Measurements from ENCODE around the gene COX7B.
"Not testable (repeated sequence)": the region's sequence is repeated elsewhere in the genome, so short reads cannot be mapped to it uniquely, and the experiment has no call there.

Gene COX7B

DNA sequence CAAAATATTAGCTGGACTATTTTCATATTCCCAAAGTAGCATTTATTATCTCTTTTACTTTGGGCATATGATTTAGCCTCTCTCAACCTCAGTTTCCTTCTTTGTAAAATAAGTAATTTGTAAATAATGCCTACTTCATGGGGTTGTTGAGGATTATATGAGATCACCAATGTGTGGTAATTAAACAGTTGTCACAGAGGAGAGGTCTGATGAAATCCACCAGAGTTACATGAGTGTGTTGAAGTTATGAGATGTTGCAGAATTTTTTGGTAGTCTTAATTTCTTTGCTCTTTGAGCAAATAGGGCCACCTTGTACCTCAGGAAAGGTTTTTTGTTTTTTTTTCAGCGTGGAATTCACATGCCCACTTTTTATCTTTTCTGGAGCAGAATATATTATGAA, 1.4 kb downstream of the COX7B start:
- no peak for DNase-seq (ENCODE audit: low read depth)
- H3K4me3 ChIP-seq (ENCODE audit: control insufficient read depth, low read depth, low read length), result peak overlapping the region; percentile 49; the same call in 1 of the 2 replicates
- TF ChIP-seq, protein P1, sequence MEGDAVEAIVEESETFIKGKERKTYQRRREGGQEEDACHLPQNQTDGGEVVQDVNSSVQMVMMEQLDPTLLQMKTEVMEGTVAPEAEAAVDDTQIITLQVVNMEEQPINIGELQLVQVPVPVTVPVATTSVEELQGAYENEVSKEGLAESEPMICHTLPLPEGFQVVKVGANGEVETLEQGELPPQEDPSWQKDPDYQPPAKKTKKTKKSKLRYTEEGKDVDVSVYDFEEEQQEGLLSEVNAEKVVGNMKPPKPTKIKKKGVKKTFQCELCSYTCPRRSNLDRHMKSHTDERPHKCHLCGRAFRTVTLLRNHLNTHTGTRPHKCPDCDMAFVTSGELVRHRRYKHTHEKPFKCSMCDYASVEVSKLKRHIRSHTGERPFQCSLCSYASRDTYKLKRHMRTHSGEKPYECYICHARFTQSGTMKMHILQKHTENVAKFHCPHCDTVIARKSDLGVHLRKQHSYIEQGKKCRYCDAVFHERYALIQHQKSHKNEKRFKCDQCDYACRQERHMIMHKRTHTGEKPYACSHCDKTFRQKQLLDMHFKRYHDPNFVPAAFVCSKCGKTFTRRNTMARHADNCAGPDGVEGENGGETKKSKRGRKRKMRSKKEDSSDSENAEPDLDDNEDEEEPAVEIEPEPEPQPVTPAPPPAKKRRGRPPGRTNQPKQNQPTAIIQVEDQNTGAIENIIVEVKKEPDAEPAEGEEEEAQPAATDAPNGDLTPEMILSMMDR (IDR thresholded peaks at IDR 0.05; ENCODE audit: control insufficient read depth, insufficient read depth, low read depth, low read length, missing control alignments), result no peak

DNA sequence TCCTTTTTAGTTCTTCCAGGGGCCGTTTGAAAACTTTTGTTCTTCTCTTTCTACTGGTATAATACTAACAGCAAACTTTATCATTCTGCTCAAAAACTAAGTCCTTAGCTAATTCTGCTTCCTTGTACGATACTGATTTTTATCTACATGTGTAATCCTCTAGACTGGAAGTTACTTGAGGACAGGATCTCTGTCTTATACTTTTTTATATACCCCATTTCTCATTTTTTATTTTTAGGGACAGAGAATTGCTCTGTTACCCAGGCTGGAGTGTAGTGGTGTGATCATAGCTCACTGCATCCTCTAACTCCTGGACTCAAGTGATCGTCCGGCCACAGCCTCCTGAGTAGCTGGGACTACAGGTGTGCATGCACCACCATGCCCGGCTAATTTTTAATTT, 2.2 kb downstream of the COX7B start:
- DNase-seq (ENCODE audit: low read depth), result no peak
- H3K4me3 ChIP-seq (ENCODE audit: control insufficient read depth, low read depth, low read length), result no peak overlapping the region
- TF ChIP-seq, protein P1 (IDR thresholded peaks at IDR 0.05; ENCODE audit: control insufficient read depth, insufficient read depth, low read depth, low read length, missing control alignments), result no peak

DNA sequence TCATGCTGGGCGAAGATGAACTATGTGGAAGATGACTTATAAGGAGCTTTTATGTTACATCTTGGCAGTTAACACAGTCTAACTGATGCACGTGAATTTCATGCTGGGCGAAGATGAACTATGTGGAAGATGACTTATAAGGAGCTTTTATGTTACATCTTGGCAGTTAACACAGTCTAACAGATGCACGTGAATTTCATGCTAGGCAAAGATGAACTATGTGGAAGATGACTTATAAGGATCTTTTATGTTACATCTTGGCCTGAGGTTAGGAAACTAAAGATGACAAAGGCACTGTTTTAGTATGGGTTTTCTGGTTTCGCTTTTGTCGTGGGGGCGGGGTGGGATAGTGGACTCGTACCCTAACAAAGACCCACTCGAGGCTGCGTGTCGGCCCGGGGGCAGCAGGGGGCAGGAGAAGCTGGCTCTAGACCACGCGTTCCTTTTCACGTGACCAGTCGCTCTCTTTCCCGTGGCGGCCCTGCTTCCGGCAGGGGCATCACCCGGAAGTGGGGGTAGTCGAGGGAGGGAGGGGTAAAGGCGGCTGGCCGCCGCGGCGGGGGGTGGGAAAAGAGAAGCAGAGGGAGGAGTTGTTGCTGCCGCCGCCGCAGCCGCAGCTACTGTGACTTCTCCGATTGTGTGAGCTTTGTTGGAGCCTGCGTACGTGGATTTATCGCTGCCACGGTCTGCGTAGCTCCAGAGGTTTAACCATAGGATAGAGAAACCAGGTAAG, 11.0 kb downstream of the COX7B start, which contains the start of gene ATP7A:
Gene ATP7A, plus strand, starts transcription at position 586 of the 733 bp plus-strand sequence. CDS start 60,949 bp downstream, outside the sequence.
- peak within 1 kb of the TSS; percentile 55 for H3K4me3 ChIP-seq (ENCODE audit: control insufficient read depth, low read depth, low read length)
- TF ChIP-seq, protein P1 (IDR thresholded peaks at IDR 0.05; ENCODE audit: control insufficient read depth, insufficient read depth, low read depth, low read length, missing control alignments), result peak; percentile 51
- DNase-seq (ENCODE audit: low read depth), result peak; percentile 45

DNA sequence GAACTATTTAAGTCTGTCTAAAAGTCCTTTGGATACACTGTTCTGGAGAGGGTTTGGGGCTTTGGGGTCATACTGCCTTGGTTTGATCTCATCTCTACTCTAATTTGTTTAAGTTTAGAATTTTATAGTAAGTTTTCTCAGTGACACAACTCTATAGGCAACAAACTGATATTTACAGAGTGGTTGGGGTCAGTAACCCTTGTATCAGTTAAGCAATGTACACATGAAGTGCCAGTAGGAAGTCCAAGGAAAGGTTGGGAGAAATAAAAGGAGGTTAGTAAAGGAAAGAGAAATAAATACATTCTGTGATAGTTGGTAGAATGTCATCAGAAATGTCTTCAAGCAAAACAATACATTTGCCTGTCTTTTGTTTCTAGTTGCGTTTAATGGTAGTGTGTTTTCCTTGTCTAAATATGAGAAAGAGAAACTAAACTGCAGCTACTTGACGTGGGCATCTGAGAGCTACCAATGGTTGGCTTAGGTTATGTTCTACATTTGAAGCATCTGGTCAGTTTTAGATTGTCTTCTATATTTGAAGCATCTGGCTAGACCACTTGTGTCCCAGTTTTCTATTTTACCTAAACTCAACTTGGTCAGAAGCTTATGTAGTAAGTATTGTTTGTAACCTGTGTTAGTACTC, 18.1 kb downstream of the COX7B start:
- TF ChIP-seq, protein P1 (IDR thresholded peaks at IDR 0.05; ENCODE audit: control insufficient read depth, insufficient read depth, low read depth, low read length, missing control alignments), result no peak
- DNase-seq (ENCODE audit: low read depth), result no peak
- H3K4me3 ChIP-seq (ENCODE audit: control insufficient read depth, low read depth, low read length), result no peak overlapping the region

DNA sequence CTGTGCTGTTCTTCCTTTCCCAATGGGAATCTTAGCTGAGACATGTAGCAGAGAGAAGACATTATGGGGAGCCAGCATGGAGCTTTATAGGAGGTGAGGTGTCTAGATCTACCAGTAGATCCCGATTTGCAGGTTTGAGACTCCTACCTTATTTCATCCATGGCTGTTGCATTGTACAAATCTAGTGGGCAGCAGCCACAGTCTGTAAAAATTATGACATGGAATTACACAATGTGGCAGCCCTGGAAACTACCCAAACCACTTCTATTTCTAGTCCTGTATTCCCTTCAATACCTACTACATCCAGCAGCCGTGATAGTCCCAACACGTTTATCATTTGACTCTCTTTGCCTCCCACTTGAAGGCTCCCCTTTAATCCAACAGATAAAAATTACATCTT, 19.3 kb downstream of the COX7B start:
- no peak for DNase-seq (ENCODE audit: low read depth)

DNA sequence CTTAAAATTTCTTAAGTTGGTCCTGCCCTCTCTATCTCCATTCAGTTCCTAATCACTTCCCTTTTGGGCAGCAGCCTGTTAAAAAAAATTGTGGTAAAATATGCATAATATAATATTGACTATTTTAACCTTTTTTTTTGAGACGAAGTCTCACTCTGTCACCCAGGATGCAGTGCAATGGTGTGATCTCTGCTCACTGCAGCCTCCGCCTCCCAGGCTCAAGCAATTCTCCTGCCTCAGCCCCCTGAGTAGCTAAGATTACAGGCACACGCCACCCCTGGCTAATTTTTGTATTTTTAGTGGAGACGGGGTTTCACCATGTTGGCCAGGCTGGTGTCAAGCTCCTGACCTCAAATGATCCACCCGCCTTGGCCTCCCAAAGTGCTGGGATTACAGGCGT, 20.1 kb downstream of the COX7B start:
- not testable (repeated sequence) for DNase-seq (ENCODE audit: low read depth)

More for the DNA sequence above, 19.3 kb downstream of the COX7B start:
- TF ChIP-seq, protein P1 (IDR thresholded peaks at IDR 0.05; ENCODE audit: control insufficient read depth, insufficient read depth, low read depth, low read length, missing control alignments), result no peak
- no peak overlapping the region for H3K4me3 ChIP-seq (ENCODE audit: control insufficient read depth, low read depth, low read length)

DNA sequence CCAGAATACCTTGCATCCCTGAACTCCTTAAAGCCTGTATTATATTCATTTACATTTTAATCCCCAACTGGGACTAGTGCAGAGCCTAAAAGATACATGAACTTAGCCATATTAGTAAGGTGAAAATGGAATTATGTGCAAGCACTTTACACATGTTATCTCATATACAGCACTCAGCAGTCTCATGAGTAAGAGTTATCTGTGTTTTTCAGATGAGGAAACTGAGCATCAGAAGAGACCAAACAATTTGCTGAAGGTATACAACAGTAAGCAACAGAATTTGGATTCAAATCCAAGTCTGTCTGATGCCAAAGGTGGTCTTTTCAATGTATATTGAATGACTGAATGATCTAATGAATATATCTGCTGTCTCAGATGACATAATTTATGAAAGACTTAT, 23.5 kb downstream of the COX7B start:
- no peak for DNase-seq (ENCODE audit: low read depth)

More for the DNA sequence above, 20.1 kb downstream of the COX7B start:
- not testable (repeated sequence) for H3K4me3 ChIP-seq (ENCODE audit: control insufficient read depth, low read depth, low read length)

More for the DNA sequence above, 23.5 kb downstream of the COX7B start:
- TF ChIP-seq, protein P1 (IDR thresholded peaks at IDR 0.05; ENCODE audit: control insufficient read depth, insufficient read depth, low read depth, low read length, missing control alignments), result no peak
- H3K4me3 ChIP-seq (ENCODE audit: control insufficient read depth, low read depth, low read length), result no peak overlapping the region

Data from AG09309 (cell line).